Measurements from ENCODE around the gene VPS37C. TPM values are rescaled to one million over a fixed set of nuclear protein-coding genes. Genes with fewer than 3 reads are reported as not detected.

The VPS37C gene
- total and polyA plus RNA-seq, 9 of the 15 experiments (the other 6 are each of a cell fraction or from before 2014, with no cell fraction given), result 0.62 to 29.8 (median 11.5) TPM

GRCh38 chr11:61187505-61188130, 26.4 kb upstream of the VPS37C start (continued):
- TF ChIP-seq PATZ1 (CRISPR knock-in tag; IDR thresholded peaks at IDR 0.05; ENCODE audit: borderline replicate concordance), result no peak
- TF ChIP-seq PCBP2 (IDR thresholded peaks at IDR 0.05; ENCODE audit: low read depth, low read length, poor library complexity, severe bottlenecking), result no peak
- no peak for TF ChIP-seq NFE2L1 (tag; IDR thresholded peaks at IDR 0.05; ENCODE audit: borderline replicate concordance, low read depth)
- no peak for TF ChIP-seq FOXA1 (IDR thresholded peaks at IDR 0.05; ENCODE audit: borderline replicate concordance)
- TF ChIP-seq CHAMP1 (IDR thresholded peaks at IDR 0.05), result no peak
- TF ChIP-seq SREBF1 (IDR thresholded peaks at IDR 0.05; ENCODE audit: borderline replicate concordance, low read depth, low read length), result no peak
- no peak for TF ChIP-seq ATF1 (CRISPR knock-in tag; IDR thresholded peaks at IDR 0.05)
- no peak for TF ChIP-seq ATF1 (tag; IDR thresholded peaks at IDR 0.05)
- no peak for TF ChIP-seq ZNF146 (CRISPR knock-in tag; IDR thresholded peaks at IDR 0.05; ENCODE audit: unreplicated experiment)
- no peak for TF ChIP-seq FOXK1 (CRISPR knock-in tag; IDR thresholded peaks at IDR 0.05; ENCODE audit: borderline replicate concordance)
- TF ChIP-seq NBN (IDR thresholded peaks at IDR 0.05; ENCODE audit: low read depth), result no peak
- TF ChIP-seq DLX4 (CRISPR knock-in tag; IDR thresholded peaks at IDR 0.05), result no peak
- TF ChIP-seq RFX5 (IDR thresholded peaks at IDR 0.05; ENCODE audit: low read depth, low read length), result no peak
- 0 out of 4 replicates have a peak, but pooled peaks of 1 of the 2 experiments have one; percentile 20 for TF ChIP-seq MNT (conservative IDR thresholded peaks at IDR 0.05)
- TF ChIP-seq RAD21 (CRISPR knock-in tag; conservative IDR thresholded peaks at IDR 0.05 in 1 of 2, IDR thresholded peaks at IDR 0.05 in 1 of 2), result peak; percentile 77 to 88
- no peak for TF ChIP-seq NKRF (IDR thresholded peaks at IDR 0.05; ENCODE audit: borderline replicate concordance)
- TF ChIP-seq ELK3 (CRISPR knock-in tag; IDR thresholded peaks at IDR 0.05), result no peak
- no peak for TF ChIP-seq MTA1 (IDR thresholded peaks at IDR 0.05; ENCODE audit: borderline replicate concordance)
